ENCODE data around the gene TRIM66.
A peak's percentile ranks its signal among the peaks of the same experiment; 100 is the strongest.

TRIM66 gene, protein sequence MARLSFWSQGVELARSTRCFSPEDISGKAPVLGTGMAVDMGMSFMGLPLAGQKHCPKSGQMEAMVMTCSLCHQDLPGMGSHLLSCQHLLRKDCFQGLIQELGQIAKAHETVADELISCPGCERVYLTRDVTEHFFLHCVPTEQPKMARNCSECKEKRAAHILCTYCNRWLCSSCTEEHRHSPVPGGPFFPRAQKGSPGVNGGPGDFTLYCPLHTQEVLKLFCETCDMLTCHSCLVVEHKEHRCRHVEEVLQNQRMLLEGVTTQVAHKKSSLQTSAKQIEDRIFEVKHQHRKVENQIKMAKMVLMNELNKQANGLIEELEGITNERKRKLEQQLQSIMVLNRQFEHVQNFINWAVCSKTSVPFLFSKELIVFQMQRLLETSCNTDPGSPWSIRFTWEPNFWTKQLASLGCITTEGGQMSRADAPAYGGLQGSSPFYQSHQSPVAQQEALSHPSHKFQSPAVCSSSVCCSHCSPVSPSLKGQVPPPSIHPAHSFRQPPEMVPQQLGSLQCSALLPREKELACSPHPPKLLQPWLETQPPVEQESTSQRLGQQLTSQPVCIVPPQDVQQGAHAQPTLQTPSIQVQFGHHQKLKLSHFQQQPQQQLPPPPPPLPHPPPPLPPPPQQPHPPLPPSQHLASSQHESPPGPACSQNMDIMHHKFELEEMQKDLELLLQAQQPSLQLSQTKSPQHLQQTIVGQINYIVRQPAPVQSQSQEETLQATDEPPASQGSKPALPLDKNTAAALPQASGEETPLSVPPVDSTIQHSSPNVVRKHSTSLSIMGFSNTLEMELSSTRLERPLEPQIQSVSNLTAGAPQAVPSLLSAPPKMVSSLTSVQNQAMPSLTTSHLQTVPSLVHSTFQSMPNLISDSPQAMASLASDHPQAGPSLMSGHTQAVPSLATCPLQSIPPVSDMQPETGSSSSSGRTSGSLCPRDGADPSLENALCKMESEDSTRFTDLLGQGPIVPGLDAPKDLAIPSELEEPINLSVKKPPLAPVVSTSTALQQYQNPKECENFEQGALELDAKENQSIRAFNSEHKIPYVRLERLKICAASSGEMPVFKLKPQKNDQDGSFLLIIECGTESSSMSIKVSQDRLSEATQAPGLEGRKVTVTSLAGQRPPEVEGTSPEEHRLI (N-terminal part only)

GRCh38 chr11:8682303-8683114, at the start of gene TRIM66, which contains the start of gene RPL27A:
Gene TRIM66, minus strand, starts transcription at chr11:8682665. Its CDS starts 10,391 bp downstream, at chr11:8672274.
Gene RPL27A, plus strand, starts transcription at chr11:8682792. Its CDS starts 22 bp downstream, at chr11:8682814.
- DNase-seq, result peak; percentile 70

DNA sequence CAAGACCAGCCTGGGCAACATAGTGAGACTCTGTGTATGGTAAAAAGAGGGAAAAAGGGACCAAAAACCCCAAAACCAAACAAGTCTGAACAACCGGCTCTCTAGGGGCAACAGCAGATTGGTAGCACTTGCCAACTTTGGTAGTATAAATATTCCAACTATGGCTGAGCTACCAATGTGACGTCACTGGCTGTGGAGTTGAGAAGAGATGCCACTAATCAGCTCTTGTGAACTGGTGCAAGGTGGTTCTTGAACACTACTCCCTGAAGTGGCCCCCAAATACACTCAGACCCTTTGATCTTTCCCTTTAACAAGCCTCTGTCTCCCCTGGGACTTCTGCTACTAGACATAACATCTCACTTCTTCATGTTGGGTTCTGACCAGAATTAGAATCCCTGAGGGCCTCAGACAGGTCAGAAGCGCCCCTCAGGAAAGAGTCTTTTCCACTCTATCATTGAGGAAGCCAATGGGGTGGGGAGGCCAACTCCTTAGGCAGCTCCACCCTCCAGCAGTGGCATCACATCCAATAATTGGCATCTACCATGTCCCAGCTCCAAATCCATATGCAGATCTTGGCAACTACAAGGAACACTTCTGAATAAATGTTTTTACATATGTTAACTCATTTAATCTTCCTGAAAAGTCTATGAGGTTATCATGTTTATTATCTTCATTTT, 49.3 kb upstream of the TRIM66 start:
- no peak for DNase-seq

GRCh38 chr11:8730697-8731020, 48.2 kb upstream of the TRIM66 start:
- DNase-seq, result no peak

DNA sequence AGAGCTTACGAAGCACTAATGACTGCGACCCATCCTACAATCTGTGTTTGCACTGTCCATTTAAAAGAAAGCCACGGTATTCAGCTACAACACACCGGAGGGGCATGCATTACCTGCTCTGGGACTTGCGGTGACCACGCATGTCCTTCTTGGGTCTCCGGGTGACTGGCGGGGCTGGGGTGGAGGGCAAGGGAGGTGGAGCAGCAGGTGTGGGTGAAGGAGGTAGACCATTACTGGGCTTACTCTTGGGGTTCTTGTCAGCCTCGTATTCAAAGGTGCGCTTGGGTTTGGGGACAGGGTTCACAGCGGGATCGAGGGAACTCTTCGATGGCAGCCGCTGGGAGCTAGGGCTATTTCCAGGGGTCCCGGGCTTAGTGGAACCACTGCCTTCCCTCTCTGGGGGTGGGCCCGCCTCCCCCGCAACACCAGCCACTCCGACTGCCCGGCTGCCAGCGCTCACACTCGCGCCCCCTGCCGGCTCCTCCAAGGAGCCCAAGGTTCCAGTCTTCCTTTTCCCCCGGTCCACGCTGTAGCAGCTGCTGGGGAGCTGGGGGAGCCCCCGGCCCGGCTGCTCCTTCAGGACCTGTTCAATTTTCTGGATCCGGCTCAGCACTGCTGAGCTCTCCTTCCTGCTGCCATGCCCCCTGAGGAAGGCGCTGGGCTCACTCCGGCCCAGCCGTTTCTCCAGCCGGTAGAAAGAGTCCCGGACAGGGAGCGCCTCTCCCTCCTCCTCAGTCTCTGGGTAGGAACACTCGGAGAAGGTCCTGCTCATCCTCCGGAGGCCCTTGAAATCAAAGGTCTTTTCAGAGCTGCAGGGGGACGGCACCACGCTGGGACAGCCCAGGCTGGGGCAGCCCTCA, 47.6 kb upstream of the TRIM66 start:
- DNase-seq, result no peak

- no peak for DNase-seq
These were observed 46.6 kb upstream of the TRIM66 start for GRCh38 chr11:8729067-8729466.

DNA sequence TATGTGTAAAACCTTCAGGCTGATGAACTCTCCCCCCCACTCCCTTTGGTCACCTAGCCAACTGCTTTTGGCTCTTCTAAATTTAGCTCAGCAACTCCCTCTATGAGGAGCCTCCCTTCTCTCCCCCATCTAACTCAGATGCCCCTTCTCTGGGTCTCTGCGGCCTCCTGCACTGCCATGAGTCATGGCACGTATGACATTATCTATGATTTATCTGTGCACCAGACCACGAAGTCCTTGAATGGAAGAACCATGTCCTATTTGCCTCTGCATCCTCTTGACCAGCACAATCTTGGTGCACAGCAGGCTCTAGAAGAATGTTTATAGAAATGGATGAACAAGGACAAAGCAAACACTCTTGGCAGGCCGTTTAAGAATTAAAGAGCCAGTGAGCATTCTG, 46.1 kb upstream of the TRIM66 start:
- no peak for DNase-seq

DNA sequence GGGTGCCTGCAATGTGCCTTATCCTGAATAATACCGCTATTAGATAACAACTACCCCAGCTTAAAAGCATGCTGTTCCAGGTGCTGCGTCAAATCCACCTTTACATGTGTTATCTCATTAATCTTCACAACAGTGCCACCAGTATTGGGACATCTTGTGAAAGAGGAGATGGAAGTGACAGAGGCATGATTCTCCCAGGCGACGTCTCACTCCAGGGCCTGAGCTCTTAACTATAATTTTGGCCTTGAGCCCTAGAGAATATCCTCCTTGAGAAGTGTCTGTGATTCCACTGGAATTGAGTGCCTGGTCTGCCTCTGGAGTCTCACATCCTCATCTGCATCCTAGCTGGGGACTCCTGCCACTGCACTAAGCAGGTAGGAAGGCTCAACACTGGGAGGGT, 43.9 kb upstream of the TRIM66 start:
- DNase-seq, result no peak

- no peak for DNase-seq
These were observed 42.2 kb upstream of the TRIM66 start for GRCh38 chr11:8724682-8725081.

- DNase-seq, result no peak
These were observed 41.2 kb upstream of the TRIM66 start for GRCh38 chr11:8723711-8724110.

- no peak for DNase-seq
These were observed 40.3 kb upstream of the TRIM66 start for GRCh38 chr11:8722809-8723208.

- DNase-seq, result no peak
These were observed 39.4 kb upstream of the TRIM66 start for GRCh38 chr11:8721609-8722500.

DNA sequence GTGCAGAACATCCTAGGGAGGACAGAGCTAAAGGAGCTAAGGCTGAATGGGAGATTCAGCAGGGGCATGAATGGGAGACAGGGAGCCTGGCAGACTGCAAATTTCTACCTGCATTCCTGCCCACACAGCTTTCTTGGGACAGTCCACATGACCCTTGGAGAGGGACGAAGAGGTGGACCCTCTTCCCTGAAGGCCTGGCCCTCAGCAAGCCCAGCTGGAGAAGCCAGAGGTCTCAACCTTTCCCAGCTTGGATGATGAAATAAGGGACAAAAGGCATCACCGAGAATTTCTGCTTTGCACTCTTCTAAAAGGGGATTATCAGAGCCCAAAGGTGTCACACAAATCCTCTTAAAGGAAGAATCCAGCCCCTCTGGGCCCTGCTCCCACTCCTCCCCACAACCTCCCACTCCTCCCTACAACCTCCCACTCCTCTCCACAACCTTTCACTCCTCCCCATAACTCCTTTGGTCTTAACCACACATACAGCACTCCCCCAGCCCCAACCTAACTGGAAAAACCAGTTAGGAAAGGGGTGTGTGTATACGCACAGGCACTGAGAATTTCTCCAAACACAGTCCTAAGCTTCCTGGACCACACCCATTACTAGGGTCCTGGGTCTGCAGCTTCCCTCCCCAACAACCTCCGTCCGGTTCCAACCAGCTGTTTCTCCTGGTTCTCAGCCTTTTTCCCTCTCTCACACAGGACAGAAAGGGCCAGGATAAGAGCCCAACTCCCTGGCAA, 38.6 kb upstream of the TRIM66 start:
- DNase-seq, result no peak

DNA sequence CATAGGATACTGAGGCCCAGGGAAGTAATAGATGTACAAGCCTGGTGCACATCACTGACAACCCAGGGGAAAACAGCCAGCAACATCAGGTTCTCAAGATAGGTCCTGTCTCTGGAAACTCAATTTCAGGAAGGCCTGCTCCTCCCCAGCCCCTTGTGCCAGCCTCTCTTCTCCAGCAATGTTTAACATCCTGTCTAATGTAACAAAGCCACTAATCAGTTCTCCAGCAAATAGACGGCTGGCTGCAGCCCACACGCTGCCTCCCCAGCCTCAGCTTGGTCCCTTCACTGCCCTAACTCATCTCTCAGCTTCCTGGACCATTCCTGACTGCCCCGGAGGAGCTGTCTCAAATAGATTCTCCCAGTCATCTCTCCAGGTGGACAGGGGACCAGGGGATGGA, 37.9 kb upstream of the TRIM66 start:
- DNase-seq, result no peak

DNA sequence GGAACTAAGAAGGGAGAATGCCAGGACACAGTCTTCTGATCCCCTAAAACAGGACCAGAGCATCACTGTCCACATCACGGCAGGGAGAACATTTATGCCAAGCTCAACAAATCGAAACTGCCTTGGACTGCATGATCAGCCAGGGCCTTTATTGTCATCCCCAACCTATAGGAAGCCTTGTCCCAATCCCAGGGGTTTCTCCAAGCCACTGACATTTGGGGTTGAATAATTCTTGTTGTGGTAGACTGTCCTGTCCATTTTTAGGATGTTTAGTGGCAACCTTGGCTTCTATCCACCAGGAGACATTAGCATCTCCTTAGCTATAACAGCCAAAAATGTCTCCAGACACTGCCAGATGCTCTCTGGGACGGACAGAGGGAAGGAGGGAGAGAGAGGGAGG, 37.3 kb upstream of the TRIM66 start:
- no peak for DNase-seq

DNA sequence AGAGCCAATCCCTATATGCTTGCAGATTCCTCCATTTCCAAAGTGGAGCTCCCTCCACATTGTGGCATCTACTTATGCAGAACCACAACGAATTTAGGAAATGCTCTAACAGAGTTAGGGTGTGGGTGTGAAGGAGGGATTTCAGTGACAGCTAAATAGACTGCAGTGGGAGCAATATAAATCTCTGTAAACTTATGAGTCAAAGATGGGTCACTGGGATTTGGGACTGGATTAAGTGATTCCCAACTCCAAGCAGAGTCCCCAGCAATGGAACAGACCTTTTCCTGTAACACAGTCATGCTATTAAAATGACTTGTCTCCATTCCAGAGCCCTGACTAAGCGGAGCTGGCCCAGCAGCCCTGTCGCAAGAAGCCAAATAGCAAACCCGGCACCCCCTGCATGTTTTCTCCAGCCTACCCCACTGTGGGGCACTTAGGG, 36.8 kb upstream of the TRIM66 start:
- no peak for DNase-seq

DNA sequence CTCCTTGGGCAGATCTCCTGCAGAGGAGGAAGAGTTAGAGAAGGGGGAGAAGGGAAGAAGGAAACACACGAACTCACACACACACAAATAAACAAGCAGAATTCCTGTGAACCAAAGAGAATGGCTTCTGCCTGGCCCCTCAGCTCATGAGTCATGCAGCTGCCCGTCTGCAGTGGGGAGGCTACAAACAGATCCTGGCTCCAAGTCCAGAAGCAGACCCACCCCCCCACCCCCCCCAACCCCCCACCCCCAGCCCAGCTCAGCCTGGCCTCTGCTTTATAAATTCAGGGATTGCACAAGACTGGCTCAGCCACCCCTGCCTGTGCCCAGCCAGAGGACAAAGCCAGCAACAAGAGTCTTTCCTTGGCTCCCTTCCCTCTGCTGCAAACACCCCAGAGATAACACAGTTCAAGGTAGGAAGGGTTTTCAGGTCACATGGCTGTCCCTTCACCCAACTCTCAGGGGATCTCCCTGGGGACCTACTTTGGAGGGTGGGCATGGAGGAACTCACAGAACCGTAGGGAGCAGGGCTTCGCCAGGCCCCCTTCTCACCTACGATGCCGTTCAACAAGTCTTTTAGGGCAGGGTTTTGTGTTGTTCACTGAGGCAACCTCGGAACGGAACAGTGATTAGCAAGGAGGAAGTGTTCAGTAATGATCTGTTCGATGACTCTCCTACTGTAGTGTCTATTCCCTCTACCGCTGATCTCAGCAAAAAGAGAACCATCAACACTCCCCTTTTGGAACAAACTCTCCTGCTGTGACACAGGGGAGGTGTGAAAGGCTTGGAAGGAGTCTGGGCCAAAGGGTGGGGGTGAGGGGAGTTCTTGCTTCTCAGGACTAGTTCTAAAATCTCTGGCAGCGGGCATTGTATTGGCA, 35.6 kb upstream of the TRIM66 start:
- no peak for DNase-seq

DNA sequence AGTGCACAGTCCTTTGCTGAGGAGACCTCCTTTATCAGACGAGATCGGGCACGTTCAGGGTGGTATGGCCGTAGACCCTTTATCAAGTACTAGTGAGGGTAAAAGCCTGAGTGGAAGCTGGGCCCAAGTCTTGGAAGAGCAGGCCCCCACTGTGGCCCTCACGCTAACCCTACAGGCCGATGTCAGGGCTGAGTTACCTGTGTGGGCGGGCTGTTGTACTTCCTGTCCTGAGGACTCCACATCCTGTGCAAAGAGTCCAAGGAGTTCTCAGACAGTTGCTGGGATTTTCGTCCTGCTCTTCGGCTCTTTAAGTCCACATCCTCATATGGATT, 35.0 kb upstream of the TRIM66 start:
- DNase-seq, result no peak

- no peak for DNase-seq
These were observed 33.0 kb upstream of the TRIM66 start for GRCh38 chr11:8715501-8715900.
